GM21423 (cell line): ENCODE data around the gene NCKAP5.
"Not testable (repeated sequence)": the region's sequence is repeated elsewhere in the genome, so short reads cannot be mapped to it uniquely, and the experiment has no call there.

Experiments used
- ATAC-seq: cut with Tn5 transposase; IDR thresholded peaks from one replicate; pipeline ENCODE4 v1.9.1; 2021; ENCODE audit warnings: mild to moderate bottlenecking, moderate library complexity; ENCODE audit not compliant: unreplicated experiment

Gene NCKAP5

DNA sequence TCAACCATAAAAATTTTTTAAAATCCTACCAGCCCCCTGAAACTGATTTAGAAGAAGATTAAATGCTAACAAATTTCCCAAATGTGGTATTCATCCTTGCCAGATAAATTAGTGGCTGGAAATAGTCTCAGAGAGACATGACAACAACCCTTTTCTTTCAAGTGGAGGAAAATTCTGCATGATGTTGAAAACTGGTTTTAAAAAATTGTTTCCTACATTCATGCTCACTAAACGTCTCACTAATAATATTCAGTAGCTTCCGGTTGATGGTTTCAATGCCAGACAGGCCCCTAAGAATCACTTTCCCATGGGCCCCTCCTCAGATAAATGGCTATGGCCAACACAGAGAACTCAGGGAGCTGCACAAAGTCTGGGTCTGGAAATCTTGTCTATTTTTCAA is 43.2 kb downstream of the NCKAP5 start:
- ATAC-seq = no peak

GRCh38 chr2:133523406-133523805 is 44.9 kb downstream of the NCKAP5 start:
- no peak for ATAC-seq

GRCh38 chr2:133522204-133522603 is 46.1 kb downstream of the NCKAP5 start:
- ATAC-seq = no peak

- no peak for ATAC-seq
These were observed 47.0 kb downstream of the NCKAP5 start for GRCh38 chr2:133521146-133521745.

- ATAC-seq = not testable (repeated sequence)
These were observed 48.6 kb downstream of the NCKAP5 start for GRCh38 chr2:133519677-133520076.

GRCh38 chr2:133518700-133519344 is 49.4 kb downstream of the NCKAP5 start:
- no peak for ATAC-seq

DNA sequence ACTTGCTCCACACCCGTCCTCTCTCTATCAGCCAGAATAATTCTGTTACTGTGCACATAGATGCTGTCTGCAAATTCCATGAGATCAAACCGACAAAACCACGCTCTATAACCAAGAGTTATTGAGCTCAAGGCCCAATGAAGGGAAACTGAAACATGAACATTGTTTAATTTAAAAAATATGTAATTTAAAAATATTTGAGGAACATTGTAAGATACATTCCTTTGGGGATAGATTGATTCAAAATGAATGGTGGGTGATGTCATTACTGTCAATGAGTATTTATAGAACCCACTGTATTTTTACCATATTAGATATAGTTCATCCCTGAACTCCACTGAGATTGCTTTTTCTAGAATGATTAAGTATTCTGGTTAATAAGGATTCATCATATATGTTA is 50.4 kb downstream of the NCKAP5 start:
- ATAC-seq = no peak

GRCh38 chr2:133516405-133517026 is 51.7 kb downstream of the NCKAP5 start:
- ATAC-seq = no peak

DNA sequence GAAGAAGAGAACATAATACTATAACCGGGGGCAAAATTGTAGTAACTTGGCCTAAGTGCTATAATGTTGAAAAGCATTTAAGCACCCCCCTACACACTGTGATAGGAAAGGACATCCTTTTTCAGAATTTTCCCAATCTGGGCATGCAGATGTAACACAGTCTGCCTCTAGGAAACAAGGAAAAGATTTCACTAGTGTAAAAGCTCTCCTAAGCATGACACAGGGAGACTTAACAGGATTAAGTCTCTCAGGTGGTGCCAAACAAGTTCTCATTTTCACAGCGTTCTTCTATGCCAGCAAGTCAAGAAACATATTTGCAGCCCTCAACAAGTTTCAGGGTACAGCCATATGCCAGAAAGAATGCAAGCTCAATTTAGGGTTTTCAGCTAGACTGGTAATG is 53.0 kb downstream of the NCKAP5 start:
- no peak for ATAC-seq

GRCh38 chr2:133513893-133514292 is 54.4 kb downstream of the NCKAP5 start:
- no peak for ATAC-seq

DNA sequence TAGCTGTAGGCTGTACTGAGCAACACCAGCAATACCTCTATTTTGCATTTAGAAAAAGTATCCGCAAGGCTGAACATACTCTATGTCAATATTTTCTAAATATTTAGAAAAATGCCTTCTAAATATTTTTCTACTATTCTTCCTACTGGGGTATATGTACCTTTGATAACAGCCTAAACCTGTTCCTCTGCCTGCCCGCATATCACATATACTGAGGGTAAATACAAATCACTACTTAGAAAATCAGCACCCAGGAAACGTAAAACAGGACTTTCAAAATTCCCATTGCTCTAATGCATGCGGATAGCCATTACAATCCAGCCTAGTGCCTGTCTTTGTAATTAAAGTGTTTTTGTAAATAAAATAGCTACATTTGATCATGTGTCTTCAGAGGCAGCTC is 56.1 kb downstream of the NCKAP5 start:
- no peak for ATAC-seq

DNA sequence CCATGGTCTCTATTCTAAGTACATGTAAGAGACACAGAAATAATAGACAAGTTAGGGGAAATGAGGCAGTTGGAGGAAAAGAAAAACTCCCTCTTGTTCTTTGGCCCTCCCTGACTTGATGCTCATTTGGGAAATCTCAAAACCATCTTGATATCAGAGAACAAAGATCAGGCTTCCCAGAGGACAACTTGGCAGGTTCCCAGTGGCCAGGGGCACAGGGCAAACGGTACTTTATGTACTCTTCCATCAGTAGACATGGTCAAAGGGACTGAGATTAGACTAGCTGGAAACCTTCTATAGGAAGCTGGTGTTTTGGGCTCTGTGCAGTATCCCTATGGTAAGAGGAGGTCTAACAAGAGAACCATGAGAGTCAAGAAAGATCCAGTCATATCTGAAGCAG is 56.6 kb downstream of the NCKAP5 start:
- ATAC-seq = no peak

DNA sequence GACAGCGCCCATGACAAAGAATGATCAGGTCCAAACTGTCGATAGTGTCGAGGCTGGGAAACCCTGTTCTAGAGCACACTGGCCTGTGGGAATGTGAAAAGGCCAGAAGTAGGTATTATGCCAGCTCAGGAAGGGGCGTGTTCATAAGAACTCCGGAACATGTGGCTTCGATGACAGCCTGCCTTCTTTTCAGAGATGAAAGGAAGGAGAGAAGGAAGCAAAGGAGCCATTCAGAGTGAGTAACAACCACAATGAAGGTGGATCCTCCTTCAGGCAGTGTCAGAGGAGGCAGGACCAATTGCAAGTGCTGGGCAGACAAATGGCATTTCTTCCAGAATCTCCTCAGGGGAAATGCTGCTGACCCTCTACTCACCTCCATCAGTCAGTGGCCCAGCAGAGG is 58.5 kb downstream of the NCKAP5 start:
- ATAC-seq = no peak

DNA sequence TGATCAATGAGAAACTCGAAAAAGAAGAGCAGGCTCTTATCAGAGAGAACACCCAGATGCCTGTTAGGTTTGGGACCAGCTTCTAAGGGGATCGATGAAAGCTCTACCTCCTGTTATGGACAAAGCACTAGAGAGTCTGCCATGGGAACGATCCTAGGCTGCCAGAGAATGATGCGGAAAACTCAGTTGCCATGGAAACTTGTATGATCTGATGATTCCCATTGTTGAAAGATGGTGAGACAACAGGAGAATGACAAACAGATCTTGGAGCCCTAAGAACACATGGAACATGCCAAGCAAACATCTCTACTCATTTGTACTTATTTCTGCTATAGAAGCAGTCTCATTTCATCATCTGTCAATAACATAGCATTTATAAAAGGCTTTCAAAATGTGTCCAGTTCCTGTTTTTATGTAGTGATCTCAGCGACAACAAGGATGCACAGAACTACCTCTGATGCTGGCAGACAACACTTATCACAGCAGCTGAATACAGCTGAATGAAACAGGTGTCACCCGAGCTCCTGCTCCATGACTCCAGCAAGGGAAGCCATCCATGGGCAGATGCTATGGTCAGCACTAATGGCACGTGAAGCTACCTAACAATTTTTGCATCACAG is 59.6 kb downstream of the NCKAP5 start:
- ATAC-seq = no peak

DNA sequence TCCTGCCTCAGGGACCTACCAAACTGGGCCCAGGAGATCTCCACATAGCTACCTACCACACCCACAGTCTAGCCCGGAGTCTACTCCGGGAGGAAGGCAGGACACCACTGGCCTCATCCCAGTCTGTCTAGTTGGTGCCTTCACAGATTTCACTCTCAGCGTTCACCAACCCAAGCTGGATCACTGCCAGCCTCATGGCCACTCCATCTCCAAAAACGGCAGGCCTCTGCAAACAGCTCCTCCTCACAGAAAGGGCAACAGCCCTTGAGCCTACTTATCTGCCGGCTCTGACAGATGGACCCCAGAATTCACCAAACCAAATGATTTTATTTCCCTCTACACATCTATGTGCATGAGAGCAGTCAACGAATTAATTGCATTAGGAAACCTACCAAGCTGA is 61.3 kb downstream of the NCKAP5 start:
- no peak for ATAC-seq

GRCh38 chr2:133504566-133505505 is 63.4 kb downstream of the NCKAP5 start:
- no peak for ATAC-seq

DNA sequence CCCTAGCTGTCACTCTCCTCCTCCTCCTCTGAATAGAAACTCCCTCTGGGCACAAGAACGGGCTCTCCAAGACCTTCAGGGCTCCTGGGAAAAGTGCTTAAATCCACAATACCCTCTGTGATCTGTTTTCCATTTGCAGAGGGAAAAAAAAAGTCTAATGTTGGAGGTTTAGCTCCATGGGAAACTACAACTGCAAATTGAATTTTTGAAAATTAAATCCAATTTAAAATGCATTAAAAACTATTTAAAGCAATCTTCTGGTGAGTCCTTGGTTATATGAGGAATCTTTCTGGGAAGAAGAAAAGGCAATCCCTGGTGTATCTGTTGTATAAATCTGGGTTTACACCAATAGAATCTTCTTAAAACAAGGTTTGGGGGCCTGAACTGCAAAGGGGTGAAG is 64.3 kb downstream of the NCKAP5 start:
- ATAC-seq = no peak

GRCh38 chr2:133503323-133503722 is 64.9 kb downstream of the NCKAP5 start:
- peak; percentile 77 for ATAC-seq

GRCh38 chr2:133502678-133503077 is 65.6 kb downstream of the NCKAP5 start:
- no peak for ATAC-seq

GRCh38 chr2:133500917-133501316 is 67.3 kb downstream of the NCKAP5 start:
- no peak for ATAC-seq
